ENCODE measurements around the gene CACNA1C.

Gene CACNA1C

GRCh38 chr12:2393016-2393415, 340.2 kb downstream of the CACNA1C start:
- no peak for DNase-seq (ENCODE audit: low spot score)

- DNase-seq (ENCODE audit: low spot score): no peak
These were observed 341.2 kb downstream of the CACNA1C start for GRCh38 chr12:2393996-2394395.

- peak; percentile 38 for DNase-seq (ENCODE audit: low spot score)
These were observed 342.7 kb downstream of the CACNA1C start for GRCh38 chr12:2395354-2395977.

GRCh38 chr12:2396448-2396871, 343.7 kb downstream of the CACNA1C start:
- no peak for DNase-seq (ENCODE audit: low spot score)

GRCh38 chr12:2397356-2398045, 344.7 kb downstream of the CACNA1C start:
- DNase-seq (ENCODE audit: low spot score): peak; percentile 13

GRCh38 chr12:2401040-2401439, 348.3 kb downstream of the CACNA1C start:
- DNase-seq (ENCODE audit: low spot score): no peak

- DNase-seq (ENCODE audit: low spot score): no peak
These were observed 349.3 kb downstream of the CACNA1C start for GRCh38 chr12:2402073-2402579.

GRCh38 chr12:2403221-2403976, 350.6 kb downstream of the CACNA1C start:
- no peak for DNase-seq (ENCODE audit: low spot score)

- DNase-seq (ENCODE audit: low spot score): no peak
These were observed 352.3 kb downstream of the CACNA1C start for GRCh38 chr12:2405039-2405438.

GRCh38 chr12:2406903-2407302, 354.1 kb downstream of the CACNA1C start:
- no peak for DNase-seq (ENCODE audit: low spot score)

- DNase-seq (ENCODE audit: low spot score): no peak
These were observed 355.5 kb downstream of the CACNA1C start for GRCh38 chr12:2408262-2408661.

GRCh38 chr12:2409656-2410265, 357.0 kb downstream of the CACNA1C start:
- DNase-seq (ENCODE audit: low spot score): no peak

- no peak for DNase-seq (ENCODE audit: low spot score)
These were observed 357.7 kb downstream of the CACNA1C start for GRCh38 chr12:2410496-2410895.

- no peak for DNase-seq (ENCODE audit: low spot score)
These were observed 358.2 kb downstream of the CACNA1C start for GRCh38 chr12:2411011-2411410.

GRCh38 chr12:2411616-2412304, 359.0 kb downstream of the CACNA1C start:
- DNase-seq (ENCODE audit: low spot score): no peak

GRCh38 chr12:2412305-2412643, 359.5 kb downstream of the CACNA1C start:
- no peak for DNase-seq (ENCODE audit: low spot score)

- DNase-seq (ENCODE audit: low spot score): no peak
These were observed 360.5 kb downstream of the CACNA1C start for GRCh38 chr12:2413301-2413700.

- peak; percentile 58 for DNase-seq (ENCODE audit: low spot score)
These were observed 361.4 kb downstream of the CACNA1C start for GRCh38 chr12:2413999-2414792.

GRCh38 chr12:2414810-2415567, 362.2 kb downstream of the CACNA1C start:
- peak; percentile 50 for DNase-seq (ENCODE audit: low spot score)

- no peak for DNase-seq (ENCODE audit: low spot score)
These were observed 362.8 kb downstream of the CACNA1C start for GRCh38 chr12:2415568-2415944.

All from COLO829 (cell line).